IMR-90 (cell line): ENCODE results near the gene HMG20B. TPM values are rescaled to one million over a fixed set of nuclear protein-coding genes. Genes with fewer than 3 reads are reported as not detected.

Source experiments
- ATAC-seq: fragments of 200-7000 bp; cut with Tn5 transposase; 2 replicates; pipeline ENCODE4 v1.9.1; 2020; ENCODE audit warnings: low read depth, mild to moderate bottlenecking, moderate library complexity
- BruUV-seq: library from RNA; stranded (reverse); fragments of 400-500 nt; replicated peaks from 2 replicates; lab custom pipeline; 2021; lab: Mats Ljungman, UMichigan
- CTCF ChIA-PET: fragments of 300-600 bp; formaldehyde crosslinking; extraction: SDS; loops from one replicate; lab custom pipeline; 2021; ENCODE audit warnings: antibody characterized with exemption; lab: Yijun Ruan, JAX
- POLR2A ChIA-PET: fragments of 300-600 bp; sonication (Branson Sonifier 250); formaldehyde crosslinking; loops from one replicate; lab custom pipeline; 2022; ENCODE audit warnings: antibody characterized with exemption; ENCODE audit not compliant: unreplicated experiment; lab: Charles Lee
- DNase-seq: peaks from one replicate; pipeline ENCODE4 v3.0.0; 2013
- H2AFZ ChIP-seq: replicated peaks from 2 replicates; pipeline ENCODE3; 2013; ENCODE audit warnings: low read length, mild to moderate bottlenecking; ENCODE audit not compliant: poor library complexity
- H2AK5ac ChIP-seq: 2 replicates; pipeline ENCODE4 v1.6.1; 2013; ENCODE audit warnings: low read depth, low read length, inconsistent platforms
- H2AK9ac ChIP-seq: replicated peaks from 2 replicates; pipeline ENCODE3; 2013; ENCODE audit warnings: mild to moderate bottlenecking, low read depth, low read length, moderate library complexity; ENCODE audit not compliant: poor library complexity
- H2BK120ac ChIP-seq: 2 replicates; pipeline ENCODE4 v1.6.1; 2013; ENCODE audit warnings: low read depth, low read length, inconsistent platforms
- H2BK15ac ChIP-seq: 3 replicates; pipeline ENCODE4 v1.6.1; 2013; ENCODE audit warnings: low read depth, low read length, inconsistent platforms
- H2BK20ac ChIP-seq: 2 replicates; pipeline ENCODE4 v1.6.1; 2013; ENCODE audit warnings: low read depth, mild to moderate bottlenecking, inconsistent platforms, low read length, moderate library complexity
- H2BK5ac ChIP-seq: 2 replicates; pipeline ENCODE4 v1.6.1; 2013; ENCODE audit warnings: mild to moderate bottlenecking, low read depth, low read length, inconsistent platforms; ENCODE audit not compliant: poor library complexity, severe bottlenecking
- H3K14ac ChIP-seq: replicated peaks from 2 replicates; pipeline ENCODE4 v1.6.1; 2013; ENCODE audit warnings: low read depth, low read length, inconsistent platforms
- H3K18ac ChIP-seq: 2 replicates; pipeline ENCODE4 v1.6.1; 2013; ENCODE audit warnings: low read depth, low read length, control low read depth
- H3K23ac ChIP-seq: 2 replicates; pipeline ENCODE4 v1.6.1; 2013; ENCODE audit warnings: low read depth, low read length, inconsistent platforms
- H3K27ac ChIP-seq: 2 replicates; pipeline ENCODE4 v1.5.1; 2013; ENCODE audit warnings: mild to moderate bottlenecking, control low read depth, low read length; ENCODE audit not compliant: insufficient read depth
- H3K27me3 ChIP-seq: 2 replicates; pipeline ENCODE4 v1.6.1; 2013; ENCODE audit warnings: low read length; ENCODE audit not compliant: control insufficient read depth, insufficient read depth
- H3K36me3 ChIP-seq: 2 replicates; pipeline ENCODE4 v1.6.1; 2013; ENCODE audit warnings: low read length, mixed read lengths; ENCODE audit not compliant: control insufficient read depth, insufficient read depth
- H3K4ac ChIP-seq: 2 replicates; pipeline ENCODE4 v1.6.1; 2013; ENCODE audit warnings: low read depth, low read length, inconsistent platforms
- H3K4me1 ChIP-seq: 2 replicates; pipeline ENCODE4 v1.6.1; 2013; ENCODE audit warnings: low read length, mixed read lengths; ENCODE audit not compliant: control insufficient read depth, insufficient read depth
- H3K4me2 ChIP-seq: 2 replicates; pipeline ENCODE4 v1.6.1; 2013; ENCODE audit warnings: low read depth, mild to moderate bottlenecking, control low read depth, low read length, moderate library complexity
- H3K4me3 ChIP-seq: 2 replicates; pipeline ENCODE4 v1.5.1; 2013; ENCODE audit warnings: low read depth, mild to moderate bottlenecking, control low read depth, low read length, moderate library complexity; ENCODE audit not compliant: insufficient read depth
- H3K56ac ChIP-seq: 2 replicates; pipeline ENCODE4 v1.6.1; 2013; ENCODE audit warnings: low read length, inconsistent platforms; ENCODE audit not compliant: insufficient read depth; ENCODE audit errors: extremely low read depth
- H3K79me1 ChIP-seq, 2 experiments: 2 replicates each; pipeline ENCODE4 v1.6.1; 2013; ENCODE audit warnings: low read length in 2 of 2, inconsistent platforms in 1 of 2, low read depth in 1 of 2
- H3K9ac ChIP-seq: 2 replicates; pipeline ENCODE4 v1.6.1; 2013; ENCODE audit warnings: low read depth, low read length, control low read depth
- H3K9me1 ChIP-seq: 2 replicates; pipeline ENCODE4 v1.6.1; 2013; ENCODE audit warnings: low read length, inconsistent platforms; ENCODE audit not compliant: insufficient read depth
- H3K9me3 ChIP-seq: 2 replicates; pipeline ENCODE4 v1.6.1; 2013; ENCODE audit warnings: low read length; ENCODE audit not compliant: control insufficient read depth, insufficient read depth
- H4K20me1 ChIP-seq: 2 replicates; pipeline ENCODE4 v1.6.1; 2013; ENCODE audit warnings: low read length, inconsistent platforms; ENCODE audit not compliant: insufficient read depth
- H4K5ac ChIP-seq: 2 replicates; pipeline ENCODE4 v1.6.1; 2013; ENCODE audit warnings: mild to moderate bottlenecking, low read depth, low read length, control low read depth
- H4K8ac ChIP-seq, 2 experiments: 2 replicates each; pipeline ENCODE4 v1.6.1; 2013; ENCODE audit warnings: low read depth in 2 of 2, low read length in 2 of 2, control low read depth in 1 of 2, inconsistent platforms in 1 of 2
- H4K91ac ChIP-seq: 2 replicates; pipeline ENCODE4 v1.6.1; 2013; ENCODE audit warnings: low read depth, low read length, inconsistent platforms; ENCODE audit not compliant: insufficient read depth
- BHLHE40 ChIP-seq: fragments of 150-350 bp; IDR thresholded peaks from 2 replicates; pipeline ENCODE4 v1.6.1; 2016; ENCODE audit warnings: mild to moderate bottlenecking, low read depth, low read length
- CEBPB ChIP-seq: IDR thresholded peaks from 2 replicates; pipeline ENCODE4 v1.6.1; 2012; ENCODE audit warnings: low read depth, low read length, improper control_type of control experiment
- CHD1 ChIP-seq: IDR thresholded peaks from 2 replicates; pipeline ENCODE4 v1.6.1; 2012; ENCODE audit warnings: low read depth, low read length, improper control_type of control experiment
- FOS ChIP-seq: fragments of 150-350 bp; IDR thresholded peaks from 2 replicates; pipeline ENCODE4 v1.6.1; 2016; ENCODE audit warnings: low read depth, low read length
- MAFK ChIP-seq: IDR thresholded peaks from 2 replicates; pipeline ENCODE4 v1.6.1; 2012; ENCODE audit warnings: low read depth, low read length, improper control_type of control experiment
- MAZ ChIP-seq: IDR thresholded peaks from 2 replicates; pipeline ENCODE4 v1.6.1; 2012; ENCODE audit warnings: low read depth, mild to moderate bottlenecking, low read length, improper control_type of control experiment, moderate library complexity, borderline replicate concordance
- MXI1 ChIP-seq: IDR thresholded peaks from 2 replicates; pipeline ENCODE4 v1.6.1; 2012; ENCODE audit warnings: low read depth, mild to moderate bottlenecking, low read length, moderate library complexity, borderline replicate concordance
- NFE2L2 ChIP-seq: fragments of 150-350 bp; IDR thresholded peaks from 2 replicates; pipeline ENCODE4 v1.6.1; 2016; ENCODE audit warnings: low read depth, mild to moderate bottlenecking, low read length
- POLR2A ChIP-seq: IDR thresholded peaks from 2 replicates; pipeline ENCODE4 v1.6.1; 2012; ENCODE audit warnings: mild to moderate bottlenecking, low read depth, low read length
- RAD21 ChIP-seq: IDR thresholded peaks from 2 replicates; pipeline ENCODE4 v1.6.1; 2012; ENCODE audit warnings: low read length, improper control_type of control experiment
- RCOR1 ChIP-seq: IDR thresholded peaks from 2 replicates; pipeline ENCODE4 v1.6.1; 2012; ENCODE audit warnings: mild to moderate bottlenecking, low read length, improper control_type of control experiment; ENCODE audit not compliant: insufficient replicate concordance
- RFX5 ChIP-seq: IDR thresholded peaks from 2 replicates; pipeline ENCODE4 v1.8.0; 2012; ENCODE audit warnings: low read depth, mild to moderate bottlenecking, low read length, moderate library complexity
- SMC3 ChIP-seq: fragments of 150-350 bp; IDR thresholded peaks from 2 replicates; pipeline ENCODE4 v1.6.1; 2016; ENCODE audit warnings: low read depth, mild to moderate bottlenecking, antibody characterized with exemption, low read length, moderate library complexity
- WGBS, 2 experiments: methylation state at CpG; one replicate each; pipeline versions ENCODE4 v1.1.5 to v1.1.7; 2013; ENCODE audit warnings: missing lambda C conversion rate in 2 of 2; ENCODE audit not compliant: insufficient read length in 1 of 2; ENCODE audit errors: extremely low coverage in 2 of 2; 5-methylcytosine and 5-hydroxymethylcytosine counted together
- dilution Hi-C: fragments of 300-500 bp; cut with HindIII; formaldehyde crosslinking; loops from one replicate; pipeline ENCODE4 v1.14.3; 2018; ENCODE audit warnings: low sequenced_read_pairs; ENCODE audit not compliant: unreplicated experiment
- in situ Hi-C: fragments of 300-500 bp; cut with MboI; formaldehyde crosslinking; loops from 3 replicates; pipeline ENCODE4 v1.14.3; 2019; ENCODE audit warnings: low sequenced_read_pairs, inconsistent platforms, mixed read lengths
- intact Hi-C: fragments of 100-400 bp; cut with micrococcal nuclease; formaldehyde crosslinking; loops from 2 replicates; pipeline ENCODE4 v1.10.0; 2022
- polyA plus RNA-seq, 3 experiments: library from polyadenylated mRNA; depleted of rRNA; stranded (reverse); fragments of >200 nt; gene quantifications; 2 replicates each; pipeline ENCODE4 v1.2.3, GENCODE V29; 2012; ENCODE audit warnings: low replicate concordance in 1 of 3
- total RNA-seq: library from RNA; depleted of rRNA; stranded (reverse); fragments of >200 nt; gene quantifications from 2 replicates; pipeline ENCODE4 v1.2.3, GENCODE V29; 2012
- TF ChIP-seq, protein P1 (sequence below): fragments of 150-350 bp; IDR thresholded peaks from 2 replicates; pipeline ENCODE4 v1.6.1; 2017; ENCODE audit warnings: mild to moderate bottlenecking, antibody characterized with exemption, low read length, low read depth
- TF ChIP-seq, protein P2 (sequence below): fragments of 150-350 bp; IDR thresholded peaks from 2 replicates; pipeline ENCODE4 v1.6.1; 2016; ENCODE audit warnings: low read depth, mild to moderate bottlenecking, low read length, moderate library complexity, borderline replicate concordance
- TF ChIP-seq, protein P3 (sequence below): conservative IDR thresholded peaks from 2 replicates; pipeline ENCODE4 v1.5.1; 2012; ENCODE audit warnings: mild to moderate bottlenecking, low read depth, low read length, improper control_type of control experiment

HMG20B gene
- total and polyA plus RNA-seq, 2 of the 4 experiments (the other 2 are of a cell fraction): 57.5 to 63.8 TPM

DNA sequence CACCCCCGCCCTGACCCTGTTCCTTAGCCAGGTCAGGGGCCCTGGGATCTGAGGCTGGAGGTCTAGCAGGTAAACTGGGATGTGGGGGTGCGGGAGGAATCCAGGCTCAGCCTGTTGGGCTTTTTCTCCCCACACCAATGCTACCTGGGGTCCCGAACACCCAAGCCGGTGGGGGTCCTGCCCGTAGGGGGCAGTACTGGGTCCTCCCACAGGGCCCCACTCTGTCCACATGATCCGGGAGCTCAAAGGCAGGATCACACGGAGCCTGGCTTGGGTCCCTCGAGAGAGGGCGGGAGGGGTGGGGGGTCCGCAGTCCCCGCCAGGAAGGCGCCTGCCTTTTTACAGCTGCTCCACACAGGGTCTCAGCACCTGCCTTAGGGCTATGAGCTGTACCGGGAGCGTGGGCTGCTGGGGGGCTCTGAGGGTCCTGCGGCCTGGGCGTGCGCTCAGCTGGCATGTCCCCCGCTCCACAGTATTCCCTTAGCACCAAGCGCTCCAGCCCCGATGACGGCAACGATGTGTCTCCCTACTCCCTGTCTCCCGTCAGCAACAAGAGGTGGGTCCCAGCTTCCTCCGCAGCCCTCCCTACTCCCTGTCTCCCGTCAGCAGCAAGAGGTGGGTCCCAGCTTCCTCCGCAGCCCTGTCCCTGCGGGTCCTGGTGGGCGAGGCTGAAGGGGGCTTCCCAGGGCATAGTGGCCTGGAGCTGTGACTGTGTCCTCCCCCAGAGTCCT, 46.1 kb upstream of the HMG20B start:
- WGBS, 2 experiments: 97% methylated on average over 13 of the region's 28 CpGs; no CpG with 5 or more reads in 1 of the 2 experiments

More for the DNA sequence above, 46.1 kb upstream of the HMG20B start:
- CTCF ChIA-PET: no interaction called here
- intact Hi-C loops (no loop called here), dilution Hi-C loops (no loop called here), in situ Hi-C loops (no loop called here)
- peaks cover 60% of the 10 kb centered on the region for H3K36me3 ChIP-seq
- H3K27ac ChIP-seq: no peak overlapping the region
- no peak overlapping the region for H2AK9ac ChIP-seq
- H3K9ac ChIP-seq: no peak overlapping the region
- no peak overlapping the region for H4K5ac ChIP-seq
- no peak overlapping the region for H2AFZ ChIP-seq
- H4K20me1 ChIP-seq: peaks cover 40% of the 10 kb centered on the region
- peaks cover 10% of the 10 kb centered on the region; the same call in 1 of the 2 replicates for H3K9me1 ChIP-seq
- H3K23ac ChIP-seq: no peak overlapping the region
- no peak overlapping the region for H3K4ac ChIP-seq
- H3K9me3 ChIP-seq: no peaks in the 10 kb centered on the region
- POLR2A ChIA-PET: no interaction called here
- H3K14ac ChIP-seq: no peak overlapping the region
- DNase-seq (no peak), ATAC-seq (no peak)
- H2BK20ac ChIP-seq: no peak overlapping the region
- TF ChIP-seq CHD1 (no peak), FOS (no peak), MAZ (no peak), BHLHE40 (no peak), MXI1 (no peak), RAD21 (no peak), RCOR1 (no peak), RFX5 (no peak), SMC3 (no peak), NFE2L2 (no peak), POLR2A (no peak), MAFK (no peak), CEBPB (no peak)
- TF ChIP-seq, protein P1, sequence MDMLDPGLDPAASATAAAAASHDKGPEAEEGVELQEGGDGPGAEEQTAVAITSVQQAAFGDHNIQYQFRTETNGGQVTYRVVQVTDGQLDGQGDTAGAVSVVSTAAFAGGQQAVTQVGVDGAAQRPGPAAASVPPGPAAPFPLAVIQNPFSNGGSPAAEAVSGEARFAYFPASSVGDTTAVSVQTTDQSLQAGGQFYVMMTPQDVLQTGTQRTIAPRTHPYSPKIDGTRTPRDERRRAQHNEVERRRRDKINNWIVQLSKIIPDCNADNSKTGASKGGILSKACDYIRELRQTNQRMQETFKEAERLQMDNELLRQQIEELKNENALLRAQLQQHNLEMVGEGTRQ: no peak
- TF ChIP-seq, protein P2, sequence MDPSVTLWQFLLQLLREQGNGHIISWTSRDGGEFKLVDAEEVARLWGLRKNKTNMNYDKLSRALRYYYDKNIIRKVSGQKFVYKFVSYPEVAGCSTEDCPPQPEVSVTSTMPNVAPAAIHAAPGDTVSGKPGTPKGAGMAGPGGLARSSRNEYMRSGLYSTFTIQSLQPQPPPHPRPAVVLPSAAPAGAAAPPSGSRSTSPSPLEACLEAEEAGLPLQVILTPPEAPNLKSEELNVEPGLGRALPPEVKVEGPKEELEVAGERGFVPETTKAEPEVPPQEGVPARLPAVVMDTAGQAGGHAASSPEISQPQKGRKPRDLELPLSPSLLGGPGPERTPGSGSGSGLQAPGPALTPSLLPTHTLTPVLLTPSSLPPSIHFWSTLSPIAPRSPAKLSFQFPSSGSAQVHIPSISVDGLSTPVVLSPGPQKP: no peak
- TF ChIP-seq, protein P3, sequence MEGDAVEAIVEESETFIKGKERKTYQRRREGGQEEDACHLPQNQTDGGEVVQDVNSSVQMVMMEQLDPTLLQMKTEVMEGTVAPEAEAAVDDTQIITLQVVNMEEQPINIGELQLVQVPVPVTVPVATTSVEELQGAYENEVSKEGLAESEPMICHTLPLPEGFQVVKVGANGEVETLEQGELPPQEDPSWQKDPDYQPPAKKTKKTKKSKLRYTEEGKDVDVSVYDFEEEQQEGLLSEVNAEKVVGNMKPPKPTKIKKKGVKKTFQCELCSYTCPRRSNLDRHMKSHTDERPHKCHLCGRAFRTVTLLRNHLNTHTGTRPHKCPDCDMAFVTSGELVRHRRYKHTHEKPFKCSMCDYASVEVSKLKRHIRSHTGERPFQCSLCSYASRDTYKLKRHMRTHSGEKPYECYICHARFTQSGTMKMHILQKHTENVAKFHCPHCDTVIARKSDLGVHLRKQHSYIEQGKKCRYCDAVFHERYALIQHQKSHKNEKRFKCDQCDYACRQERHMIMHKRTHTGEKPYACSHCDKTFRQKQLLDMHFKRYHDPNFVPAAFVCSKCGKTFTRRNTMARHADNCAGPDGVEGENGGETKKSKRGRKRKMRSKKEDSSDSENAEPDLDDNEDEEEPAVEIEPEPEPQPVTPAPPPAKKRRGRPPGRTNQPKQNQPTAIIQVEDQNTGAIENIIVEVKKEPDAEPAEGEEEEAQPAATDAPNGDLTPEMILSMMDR: no peak
- no peaks in the 10 kb centered on the region for H3K27me3 ChIP-seq
- H3K4me1 ChIP-seq: no peaks in the 10 kb centered on the region
- H3K79me1 ChIP-seq: peaks cover 20 to 50% of the 10 kb centered on the region in 2 experiments
- H4K91ac ChIP-seq: no peak overlapping the region
- H3K4me3 ChIP-seq: no peak overlapping the region
- no peak overlapping the region for H3K56ac ChIP-seq
- H2BK5ac ChIP-seq: no peak overlapping the region
- no peak overlapping the region for H3K4me2 ChIP-seq
- H2BK120ac ChIP-seq: no peak overlapping the region
- no peak overlapping the region for H2BK15ac ChIP-seq
- no TSS peak for BruUV-seq
- no peak overlapping the region for H3K18ac ChIP-seq
- no peak overlapping the region for H4K8ac ChIP-seq
- H2AK5ac ChIP-seq: no peak overlapping the region
